Stimulated activated memory B cell treated with anti-CD40 and anti-IgM and Interleukin-4, amounts not matched to agents 10 μg/mL and 1 μg/mL and 100 μg/mL, for 72 hours (primary cell): Measurements from ENCODE around the gene ABO.
"Not testable (repeated sequence)": the region's sequence is repeated elsewhere in the genome, so short reads cannot be mapped to it uniquely, and the experiment has no call there.

Experiments
- ATAC-seq: fragments of 150-1000 bp; cut with Tn5 transposase; 2 replicates; pipeline ENCODE4 v1.10.0; 2021
- H3K27ac Mint-ChIP-seq: one replicate; pipeline ENCODE4 v1.8.0; 2022; ENCODE audit warnings: mild to moderate bottlenecking, mixed read lengths
- H3K27me3 Mint-ChIP-seq: one replicate; pipeline ENCODE4 v1.8.0; 2022; ENCODE audit warnings: mixed read lengths
- H3K36me3 Mint-ChIP-seq: one replicate; pipeline ENCODE4 v1.8.0; 2022; ENCODE audit warnings: mixed read lengths
- H3K4me1 Mint-ChIP-seq: one replicate; pipeline ENCODE4 v1.8.0; 2022; ENCODE audit warnings: mixed read lengths
- H3K4me3 Mint-ChIP-seq: one replicate; pipeline ENCODE4 v1.8.0; 2022; ENCODE audit warnings: mild to moderate bottlenecking, moderate library complexity, mixed read lengths
- H3K9me3 Mint-ChIP-seq: one replicate; pipeline ENCODE4 v1.8.0; 2022; ENCODE audit warnings: mixed read lengths

Gene ABO

DNA sequence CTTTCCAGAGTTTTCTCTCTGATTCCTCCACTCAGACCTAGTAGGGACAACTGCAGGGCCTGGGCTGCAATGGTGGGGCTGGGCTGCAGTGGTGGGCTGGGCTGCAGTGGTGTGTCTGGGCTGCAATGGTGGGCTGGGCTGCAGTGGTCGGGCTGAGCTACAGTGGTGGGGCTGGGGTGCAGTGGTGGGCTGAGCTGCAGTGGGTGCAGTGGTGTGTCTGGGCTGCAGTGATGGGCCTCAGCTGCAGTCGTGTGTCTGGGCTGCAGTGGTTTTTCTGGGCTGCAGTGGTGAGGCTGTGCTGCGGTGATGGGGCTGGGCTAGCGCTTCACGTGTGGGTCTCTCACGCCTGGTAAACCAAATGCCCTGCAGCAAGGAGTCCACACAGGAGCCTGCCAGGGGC lies 27.4 kb downstream of the ABO start:
- H3K9me3 Mint-ChIP-seq: no peaks in the 10 kb centered on the region
- peak; percentile 37 for ATAC-seq

DNA sequence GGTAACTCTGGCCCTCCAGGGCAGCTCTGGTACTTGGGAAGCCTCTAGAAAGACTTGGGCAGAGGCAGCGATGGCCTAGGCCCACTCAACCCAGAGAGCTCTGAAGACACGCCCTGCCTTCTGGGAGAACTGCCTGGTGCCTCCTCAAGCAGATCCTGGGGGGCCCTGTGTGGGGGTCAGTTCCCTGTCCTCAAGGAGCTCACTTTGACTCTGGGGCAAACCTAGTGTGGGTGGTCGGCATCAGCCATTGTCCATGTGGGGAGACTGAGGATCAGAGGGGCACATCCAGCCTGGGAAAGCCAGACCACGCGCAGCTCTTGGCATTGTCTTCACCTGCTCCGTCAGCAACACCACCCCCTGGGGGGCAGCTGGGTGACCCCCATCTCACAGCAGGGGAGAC lies 28.0 kb downstream of the ABO start:
- H3K27me3 Mint-ChIP-seq: peaks cover 48% of the 10 kb centered on the region
- H3K9me3 Mint-ChIP-seq: no peaks in the 10 kb centered on the region
- H3K4me1 Mint-ChIP-seq: no peaks in the 10 kb centered on the region
- H3K36me3 Mint-ChIP-seq: no peaks in the 10 kb centered on the region
- H3K27ac Mint-ChIP-seq: no peak overlapping the region
- ATAC-seq: no peak
- H3K4me3 Mint-ChIP-seq: no peak overlapping the region

More for the DNA sequence above, 27.4 kb downstream of the ABO start:
- Mint-ChIP-seq H3K4me1 (no peaks in the 10 kb centered on the region), H3K4me3 (no peak overlapping the region), H3K27me3 (peaks cover 45% of the 10 kb centered on the region), H3K27ac (no peak overlapping the region), H3K36me3 (no peaks in the 10 kb centered on the region)

DNA sequence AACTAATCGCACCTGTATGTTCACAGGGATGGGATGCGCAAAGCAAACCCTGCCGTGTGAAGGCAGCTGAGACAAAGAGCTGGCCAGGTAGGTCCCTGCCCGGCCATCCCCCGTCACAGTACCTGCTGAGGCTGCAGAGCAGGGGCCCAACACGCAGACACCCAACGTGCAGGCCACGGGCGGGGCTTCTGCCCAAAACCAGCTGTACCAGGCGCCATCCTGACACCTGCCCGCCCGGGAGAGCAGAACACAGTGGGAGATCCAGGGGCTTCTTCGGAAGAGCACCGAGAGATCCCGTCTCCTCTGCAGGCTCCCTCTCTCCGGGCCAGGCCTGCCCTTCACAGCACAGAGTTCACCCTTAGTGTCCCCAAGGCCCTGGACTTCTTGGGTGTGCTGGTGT lies 28.4 kb downstream of the ABO start:
- H3K9me3 Mint-ChIP-seq: no peaks in the 10 kb centered on the region
- H3K27me3 Mint-ChIP-seq: peaks cover 53% of the 10 kb centered on the region
- no peak overlapping the region for H3K4me3 Mint-ChIP-seq
- no peak overlapping the region for H3K27ac Mint-ChIP-seq
- no peaks in the 10 kb centered on the region for H3K4me1 Mint-ChIP-seq
- no peaks in the 10 kb centered on the region for H3K36me3 Mint-ChIP-seq
- ATAC-seq: no peak

DNA sequence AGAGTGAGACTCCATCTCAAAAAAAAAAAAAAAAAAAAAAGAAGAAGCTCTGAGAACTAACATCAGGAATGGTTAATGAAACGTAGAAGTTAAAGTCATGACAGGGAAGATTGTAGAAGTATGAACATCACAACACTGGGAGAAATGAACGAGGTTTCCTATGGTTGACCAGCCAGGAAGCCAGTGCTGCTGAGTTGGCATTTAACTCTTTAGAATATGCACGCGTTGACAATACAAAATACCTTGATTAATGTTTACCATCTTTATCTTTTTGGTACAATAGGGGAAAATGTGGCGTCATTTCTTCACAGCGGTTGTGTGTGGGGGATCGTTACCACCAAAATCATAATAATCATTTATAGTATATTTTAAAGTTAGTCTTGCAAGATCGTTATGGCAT lies 32.0 kb downstream of the ABO start:
- no peak for ATAC-seq
- Mint-ChIP-seq H3K27ac (no peak overlapping the region), H3K4me3 (no peak overlapping the region), H3K36me3 (no peaks in the 10 kb centered on the region), H3K4me1 (peaks cover 13% of the 10 kb centered on the region), H3K9me3 (no peaks in the 10 kb centered on the region), H3K27me3 (peaks cover 60% of the 10 kb centered on the region)

DNA sequence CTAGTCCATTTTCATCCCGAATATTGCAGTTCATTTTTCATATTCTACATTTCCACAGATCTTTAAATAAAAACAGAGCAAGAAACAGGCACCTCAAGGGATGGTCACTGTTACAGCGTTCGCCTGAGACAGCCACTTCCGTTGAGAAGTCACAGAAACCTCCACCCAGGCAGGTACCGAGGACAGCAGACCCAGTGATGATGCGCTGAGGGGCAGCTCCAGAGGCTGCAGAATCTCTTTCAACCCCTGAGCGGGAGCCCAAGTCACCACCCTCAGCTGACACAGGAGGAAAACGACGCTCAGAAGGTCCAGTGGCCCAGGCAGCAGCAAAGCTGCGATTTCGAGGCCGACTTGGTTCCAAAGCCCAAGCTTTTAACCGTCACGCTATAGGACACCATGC lies 32.8 kb downstream of the ABO start:
- no peak for ATAC-seq
- peaks cover 19% of the 10 kb centered on the region for H3K4me1 Mint-ChIP-seq
- no peak overlapping the region for H3K4me3 Mint-ChIP-seq
- no peaks in the 10 kb centered on the region for H3K36me3 Mint-ChIP-seq
- peaks cover 63% of the 10 kb centered on the region for H3K27me3 Mint-ChIP-seq
- no peaks in the 10 kb centered on the region for H3K9me3 Mint-ChIP-seq
- no peak overlapping the region for H3K27ac Mint-ChIP-seq

DNA sequence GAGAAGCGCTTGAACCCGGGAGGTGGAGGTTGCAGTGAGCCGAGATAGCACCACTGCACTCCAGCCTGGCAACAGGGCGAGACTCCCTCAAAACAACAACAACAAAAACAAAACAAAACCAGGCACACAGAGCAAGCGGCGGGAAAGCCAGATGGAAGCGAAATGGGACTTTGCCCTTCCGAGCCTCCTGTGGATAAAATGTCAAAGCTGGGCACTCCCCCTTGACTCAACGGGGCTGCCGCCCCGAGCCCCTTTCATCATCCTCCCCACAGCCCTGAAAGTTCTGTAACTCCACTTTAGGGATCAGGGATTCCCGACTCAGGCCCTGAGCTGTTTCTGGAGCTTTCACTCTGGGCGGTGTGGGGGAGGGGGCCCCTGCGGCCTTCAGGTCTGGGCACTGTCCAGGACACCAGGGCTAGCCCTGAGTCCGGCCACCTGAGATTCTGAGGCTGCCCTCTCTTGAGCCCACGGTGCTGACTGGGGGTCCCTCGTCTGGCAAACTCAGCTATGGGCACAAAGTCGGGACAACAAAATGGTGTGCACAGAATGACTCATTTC lies 35.4 kb downstream of the ABO start:
- H3K4me3 Mint-ChIP-seq: no peak overlapping the region
- peaks cover 75% of the 10 kb centered on the region for H3K27me3 Mint-ChIP-seq
- H3K27ac Mint-ChIP-seq: no peak overlapping the region
- H3K9me3 Mint-ChIP-seq: no peaks in the 10 kb centered on the region
- peaks cover 19% of the 10 kb centered on the region for H3K4me1 Mint-ChIP-seq
- no peak for ATAC-seq
- H3K36me3 Mint-ChIP-seq: no peaks in the 10 kb centered on the region

DNA sequence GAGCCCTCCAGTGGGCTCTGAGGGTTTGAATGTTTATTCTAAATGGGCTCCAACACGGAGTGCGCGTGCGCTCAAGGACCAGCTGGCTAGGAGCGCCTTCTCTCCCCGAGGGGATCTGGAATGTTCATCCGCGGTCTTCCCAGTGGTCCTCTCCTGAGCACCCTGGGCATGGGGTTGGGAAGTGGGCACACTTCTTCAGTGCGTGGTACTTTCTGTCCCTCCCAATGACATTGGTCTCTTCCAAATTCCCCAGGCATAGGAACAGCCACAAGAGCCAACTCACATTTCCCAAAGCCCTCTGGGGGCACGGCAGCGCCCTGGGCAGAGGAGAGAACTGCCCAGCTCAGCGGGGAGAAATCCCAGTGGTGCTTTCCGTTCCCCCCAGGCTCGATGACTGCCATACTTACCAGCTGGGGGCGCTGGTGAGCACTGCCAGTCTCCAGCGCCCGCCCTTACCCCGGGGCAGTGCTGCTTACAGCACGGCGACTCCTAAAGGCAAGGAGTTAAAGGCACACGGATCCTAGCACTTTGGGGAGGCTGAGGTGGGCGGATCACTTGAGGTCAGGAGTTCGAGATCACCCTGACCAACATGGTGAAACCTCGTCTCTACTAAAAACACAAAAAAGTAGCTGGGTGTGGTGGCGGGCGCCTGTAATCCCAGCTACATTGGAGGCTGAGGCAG lies 36.0 kb downstream of the ABO start:
- H3K4me1 Mint-ChIP-seq: peaks cover 19% of the 10 kb centered on the region
- peak overlapping the region; percentile 48 for H3K4me3 Mint-ChIP-seq
- peak; percentile 58 for ATAC-seq
- peaks cover 81% of the 10 kb centered on the region for H3K27me3 Mint-ChIP-seq
- no peak overlapping the region for H3K27ac Mint-ChIP-seq
- no peaks in the 10 kb centered on the region for H3K36me3 Mint-ChIP-seq
- H3K9me3 Mint-ChIP-seq: no peaks in the 10 kb centered on the region

DNA sequence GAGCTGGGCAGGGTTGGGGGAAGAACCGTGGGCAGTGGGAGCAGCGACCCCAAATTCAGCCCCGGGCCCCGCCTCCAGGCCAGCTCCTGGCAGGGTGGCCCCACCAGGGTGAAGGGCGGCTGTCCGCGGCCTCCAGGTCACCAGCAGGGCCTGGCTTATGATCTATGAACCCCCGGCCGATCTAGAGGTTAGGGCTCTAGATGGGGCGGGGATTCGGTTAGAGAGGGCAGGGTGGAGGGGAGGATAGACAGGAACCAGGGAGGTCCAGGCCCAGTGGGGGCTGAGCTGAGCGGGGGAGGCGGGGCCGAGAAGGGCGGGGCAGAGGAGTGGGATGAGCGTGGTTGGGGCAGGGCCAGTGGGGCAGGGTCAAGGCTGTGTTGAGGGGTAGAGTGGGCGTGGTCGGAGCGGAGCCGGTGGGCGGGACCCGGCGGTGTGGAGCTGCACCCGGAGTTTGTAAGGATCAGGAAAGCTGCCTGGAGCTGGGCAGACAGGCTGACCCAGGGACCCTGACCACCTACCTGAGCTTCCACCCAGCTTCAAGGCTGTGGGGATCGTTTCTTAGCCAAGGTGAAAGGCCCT lies 36.6 kb downstream of the ABO start:
- Mint-ChIP-seq H3K27me3 (peaks cover 82% of the 10 kb centered on the region), H3K36me3 (no peaks in the 10 kb centered on the region), H3K9me3 (no peaks in the 10 kb centered on the region), H3K27ac (no peak overlapping the region), H3K4me1 (peaks cover 19% of the 10 kb centered on the region), H3K4me3 (peak overlapping the region; percentile 48)
- peak; percentile 62 for ATAC-seq

DNA sequence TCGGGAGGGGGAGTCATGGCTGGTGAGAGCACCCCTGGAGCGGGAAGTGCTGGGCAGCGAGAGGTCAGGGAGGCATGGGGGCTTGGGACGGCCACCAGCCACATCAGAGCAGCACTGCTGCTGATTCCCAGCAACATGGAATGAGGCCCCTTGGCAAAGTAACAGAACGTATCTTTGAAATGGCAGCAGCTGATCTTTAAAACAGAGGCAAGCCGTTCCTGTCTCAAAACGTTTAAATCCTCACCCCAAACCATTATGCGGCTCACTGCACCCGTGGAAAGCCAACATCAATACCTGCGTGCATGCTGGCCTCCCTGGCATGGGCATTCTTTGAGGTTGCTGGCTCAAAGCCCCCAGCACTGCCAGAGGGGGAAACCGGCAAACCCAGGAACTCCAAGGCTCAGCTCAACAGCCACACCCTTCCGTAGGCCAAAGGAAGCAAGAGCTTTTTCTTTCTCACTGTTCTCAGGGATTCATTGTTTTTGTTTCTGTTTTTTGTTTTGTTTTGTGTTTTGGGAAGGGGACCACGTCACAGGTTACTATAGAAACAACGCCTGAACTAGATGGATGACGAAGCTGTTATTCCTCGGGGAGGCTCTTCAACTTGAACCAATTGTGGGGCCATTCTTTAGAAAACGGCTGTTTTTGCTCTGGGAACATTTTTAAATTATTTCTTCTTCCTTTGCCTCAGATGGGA lies 37.8 kb downstream of the ABO start:
- Mint-ChIP-seq H3K27me3 (peaks cover 81% of the 10 kb centered on the region), H3K4me1 (peaks cover 19% of the 10 kb centered on the region), H3K4me3 (no peak overlapping the region), H3K36me3 (no peaks in the 10 kb centered on the region), H3K9me3 (no peaks in the 10 kb centered on the region), H3K27ac (no peak overlapping the region)
- ATAC-seq: no peak

DNA sequence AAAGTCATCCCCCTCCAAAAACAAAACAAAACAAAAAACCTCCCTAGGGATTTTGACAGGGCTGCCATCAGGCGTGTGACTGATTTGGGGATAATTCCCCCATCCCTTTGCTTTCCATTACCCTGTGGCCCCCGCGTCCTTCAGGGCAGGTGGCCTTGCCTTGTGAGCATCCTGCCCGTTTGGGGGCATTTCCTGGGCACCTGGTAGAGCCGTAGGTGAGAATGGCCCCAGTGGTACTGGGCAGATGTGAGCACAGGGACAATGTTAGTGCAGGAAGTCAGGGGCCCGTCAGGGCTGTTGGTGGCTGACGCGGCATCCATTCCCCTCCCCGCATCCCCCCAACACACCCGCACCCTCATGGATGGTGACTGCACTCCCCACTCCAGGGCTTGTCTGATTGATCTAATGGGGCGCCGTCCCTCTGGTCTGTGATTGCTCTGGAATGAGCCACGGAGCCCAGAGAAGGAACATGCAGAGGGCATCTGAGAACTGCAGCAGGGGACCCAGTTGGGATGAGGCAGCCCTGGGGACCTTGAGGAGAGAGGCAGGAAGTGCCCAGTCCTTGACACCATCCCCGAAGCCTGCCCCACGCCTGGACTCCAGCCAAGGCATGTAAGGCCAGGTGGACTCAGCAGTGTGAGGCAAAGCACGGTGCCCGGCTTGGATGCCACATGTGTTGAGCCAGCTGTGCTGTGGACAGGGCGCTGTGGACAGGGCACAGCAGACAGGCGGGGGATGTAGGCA lies 38.5 kb downstream of the ABO start:
- not testable (repeated sequence) for H3K27ac Mint-ChIP-seq, ATAC-seq, H3K4me3 Mint-ChIP-seq, H3K36me3 Mint-ChIP-seq, H3K9me3 Mint-ChIP-seq
- H3K27me3 Mint-ChIP-seq: peaks cover 74% of the 10 kb centered on the region
- H3K4me1 Mint-ChIP-seq: peaks cover 19% of the 10 kb centered on the region

DNA sequence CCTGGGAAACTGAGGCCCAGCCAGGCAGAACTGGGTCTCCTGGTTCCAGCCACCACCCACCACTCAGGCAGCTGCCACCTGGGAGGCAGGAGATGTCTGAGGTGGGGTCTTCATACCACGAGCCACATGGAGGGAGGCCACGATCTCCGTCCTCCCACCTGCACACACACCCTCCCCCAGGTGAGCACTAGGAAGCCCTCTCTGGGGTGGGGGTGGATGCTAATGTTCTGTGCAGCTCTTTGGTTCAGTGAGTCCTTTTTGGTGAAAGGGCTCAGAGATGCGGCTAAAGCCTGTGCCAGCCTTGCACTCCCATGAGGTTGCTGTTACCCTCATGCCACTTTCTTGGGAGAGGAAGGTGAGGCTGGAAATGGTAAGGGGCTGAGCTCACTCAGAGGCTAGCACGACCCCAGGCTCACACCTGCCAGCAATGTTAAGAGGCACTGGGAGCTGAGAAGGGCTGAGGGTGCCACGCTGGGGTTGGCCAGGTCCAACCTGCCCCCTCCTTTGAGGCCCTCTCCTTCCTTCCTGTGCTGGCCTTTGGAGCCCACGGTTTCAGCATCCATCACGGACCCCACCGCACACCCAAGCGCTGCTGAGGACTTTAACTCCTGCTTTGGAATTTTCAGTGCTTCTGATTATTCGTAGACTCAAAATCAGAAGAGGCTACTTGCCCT lies 39.3 kb downstream of the ABO start:
- Mint-ChIP-seq H3K27ac (no peak overlapping the region), H3K4me3 (no peak overlapping the region), H3K9me3 (no peaks in the 10 kb centered on the region), H3K36me3 (no peaks in the 10 kb centered on the region), H3K27me3 (peaks cover 66% of the 10 kb centered on the region), H3K4me1 (peaks cover 19% of the 10 kb centered on the region)
- no peak for ATAC-seq

DNA sequence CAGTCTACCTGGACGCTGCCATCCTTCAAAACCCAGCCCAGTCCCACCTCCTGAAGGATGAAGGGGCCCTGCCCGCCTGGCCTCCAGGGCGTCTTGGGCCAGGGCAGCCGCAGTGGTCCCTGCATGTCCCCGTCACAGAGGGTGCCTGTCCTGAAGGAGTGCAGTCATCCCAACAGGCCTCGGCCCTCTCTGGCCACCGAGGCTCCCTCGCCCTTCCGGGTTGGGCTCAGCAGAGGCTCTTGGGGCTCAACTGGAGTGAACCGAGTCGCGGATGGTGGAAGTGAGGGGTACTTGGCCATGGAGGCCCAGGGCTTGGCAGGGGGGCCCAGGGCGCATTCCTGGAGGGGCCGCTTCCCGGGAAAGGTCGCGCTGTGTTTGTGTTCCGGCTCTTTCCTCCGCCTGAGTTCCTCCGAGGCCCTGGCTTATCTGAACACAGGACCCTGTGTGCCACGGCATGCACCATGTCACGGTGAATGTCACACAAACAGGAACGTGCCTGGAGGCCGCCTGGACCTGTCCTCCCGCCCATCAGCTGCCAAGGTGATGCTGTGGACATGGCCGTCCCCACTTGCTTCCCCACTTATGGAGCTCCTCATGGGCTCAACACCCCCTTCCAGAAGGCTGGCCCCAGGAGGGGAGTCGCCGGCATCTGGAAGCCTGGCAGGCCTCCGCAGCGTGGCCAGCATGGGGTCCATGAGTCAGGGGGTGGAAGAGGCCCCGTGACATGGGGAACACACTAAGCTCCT lies 40.3 kb downstream of the ABO start:
- H3K27ac Mint-ChIP-seq: no peak overlapping the region
- H3K9me3 Mint-ChIP-seq: peaks cover 4% of the 10 kb centered on the region
- H3K4me3 Mint-ChIP-seq: no peak overlapping the region
- peak; percentile 28 for ATAC-seq
- H3K27me3 Mint-ChIP-seq: peaks cover 59% of the 10 kb centered on the region
- peaks cover 19% of the 10 kb centered on the region for H3K4me1 Mint-ChIP-seq
- H3K36me3 Mint-ChIP-seq: no peaks in the 10 kb centered on the region

DNA sequence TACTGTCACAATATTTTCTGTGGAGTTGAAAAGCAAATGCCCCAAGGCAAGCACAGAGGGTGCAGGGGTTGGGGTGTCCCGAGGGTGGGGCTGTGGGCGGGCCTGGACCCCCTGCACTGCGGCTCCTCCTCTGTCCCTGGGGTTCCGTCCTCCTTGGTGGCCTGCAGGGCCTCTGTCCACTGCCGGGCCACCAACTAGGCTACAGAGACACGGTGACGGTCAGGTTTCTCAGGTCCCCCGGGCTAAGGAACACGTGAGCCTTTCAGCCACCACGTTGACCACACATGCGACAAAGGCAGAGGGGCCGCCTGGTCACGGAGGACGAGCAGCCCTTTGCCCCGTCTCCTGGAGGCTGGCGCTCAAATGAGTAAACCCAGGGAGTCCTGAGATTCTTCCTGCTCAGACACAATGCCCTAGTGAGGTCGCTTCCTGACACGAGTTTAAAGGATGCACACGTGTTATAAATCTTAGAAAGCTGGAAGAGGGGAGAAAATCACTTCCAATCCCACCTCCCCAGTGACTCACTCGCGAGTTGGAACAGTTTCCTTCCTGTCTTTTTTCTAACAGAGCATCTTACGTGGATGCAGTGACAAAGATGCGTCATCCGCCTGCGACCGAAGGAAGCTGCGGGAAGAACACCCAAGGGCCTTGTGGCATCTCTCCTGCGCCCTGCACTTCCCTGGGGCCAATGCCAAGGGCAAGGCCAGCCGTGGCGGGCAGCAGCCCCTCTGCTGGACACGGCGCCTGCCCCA lies 41.1 kb downstream of the ABO start:
- no peaks in the 10 kb centered on the region for H3K36me3 Mint-ChIP-seq
- H3K4me1 Mint-ChIP-seq: peaks cover 15% of the 10 kb centered on the region
- ATAC-seq: no peak
- peaks cover 50% of the 10 kb centered on the region for H3K27me3 Mint-ChIP-seq
- peaks cover 4% of the 10 kb centered on the region for H3K9me3 Mint-ChIP-seq
- no peak overlapping the region for H3K27ac Mint-ChIP-seq
- no peak overlapping the region for H3K4me3 Mint-ChIP-seq
